Measurements from ENCODE around the gene MED27.

DNA sequence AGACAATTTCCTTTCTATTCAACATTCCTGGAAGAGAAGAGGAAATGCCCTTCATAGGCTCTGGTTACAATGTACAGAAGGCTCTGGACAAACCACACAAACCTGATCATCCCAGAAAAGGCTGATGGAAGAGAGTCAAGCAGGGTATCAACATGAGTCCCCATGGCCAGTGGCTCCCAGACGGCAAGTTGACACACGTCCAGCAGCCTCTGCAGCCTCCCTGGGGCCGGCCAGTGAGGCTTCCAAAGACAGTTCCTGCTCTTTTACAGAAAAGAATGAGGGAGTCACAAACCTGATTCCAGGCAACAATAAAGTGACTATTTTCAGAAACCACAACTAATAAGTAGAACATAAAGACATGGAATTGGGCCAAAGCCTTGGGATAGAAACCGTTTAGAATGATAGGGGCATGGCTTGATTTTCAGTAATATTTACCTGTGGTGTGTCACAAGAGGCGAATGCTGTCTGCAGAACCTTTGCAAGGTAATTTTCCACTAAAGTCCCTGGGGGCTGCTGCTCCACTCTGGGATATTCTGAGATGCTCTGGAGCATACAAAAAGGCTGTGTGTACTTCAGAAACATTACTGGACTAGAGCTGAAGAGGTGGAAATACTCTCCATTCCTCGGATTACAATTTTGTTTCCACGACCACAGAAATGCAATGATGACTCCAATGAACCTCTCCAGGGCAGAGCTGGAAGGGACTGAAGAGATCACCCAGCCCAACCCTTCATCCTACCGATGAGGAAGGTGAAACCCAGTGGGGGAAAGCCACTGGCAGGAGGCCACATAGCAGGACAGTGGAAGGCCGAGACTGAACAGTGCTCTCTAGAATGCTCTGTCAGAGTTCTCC lies 10.4 kb downstream of the MED27 start:
- TF ChIP-seq POLR2A (IDR thresholded peaks at IDR 0.05; ENCODE audit: low read depth, low read length) (no peak), POLR2AphosphoS5 (IDR thresholded peaks at IDR 0.05; ENCODE audit: low read depth, low read length) (no peak), TAF1 (IDR thresholded peaks at IDR 0.05; ENCODE audit: borderline replicate concordance, low read depth, low read length) (no peak)

Measured in GM12892 (cell line).